Measurements from ENCODE around the gene FOXO4.
"Not testable (repeated sequence)": the region's sequence is repeated elsewhere in the genome, so short reads cannot be mapped to it uniquely, and the experiment has no call there.

The FOXO4 gene

GRCh38 chrX:71095555-71095980, at the start of gene FOXO4:
TSS of gene FOXO4 (plus strand) at chrX:71095851. CDS start at chrX:71096529, 678 bp downstream.
- peak; percentile 65 to 78 for DNase-seq

GRCh38 chrX:71047891-71048290, 47.8 kb upstream of the FOXO4 start:
- DNase-seq, result not testable (repeated sequence)

- no peak for DNase-seq
Observed at GRCh38 chrX:71052721-71053120, 42.9 kb upstream of the FOXO4 start.

- DNase-seq, result no peak
Observed at GRCh38 chrX:71053217-71053621, 42.4 kb upstream of the FOXO4 start.

- DNase-seq, result no peak
Observed at GRCh38 chrX:71056867-71057266, 38.8 kb upstream of the FOXO4 start.

- no peak for DNase-seq
Observed at GRCh38 chrX:71057848-71058530, 37.7 kb upstream of the FOXO4 start.

GRCh38 chrX:71060127-71060526, 35.5 kb upstream of the FOXO4 start:
- no peak for DNase-seq

- no peak for DNase-seq
Observed at GRCh38 chrX:71067089-71067488, 28.6 kb upstream of the FOXO4 start.

GRCh38 chrX:71067712-71068043, 28.0 kb upstream of the FOXO4 start:
- DNase-seq, result peak in 1 of 2 experiments; percentile 55

- DNase-seq, result peak; percentile 89 to 93
Observed at GRCh38 chrX:71068044-71068918, 27.4 kb upstream of the FOXO4 start, which contains the start of gene SNX12. TSS of gene SNX12 (minus strand) at chrX:71068334. CDS start at chrX:71068306, 28 bp downstream.

GRCh38 chrX:71070531-71070930, 25.1 kb upstream of the FOXO4 start:
- DNase-seq, result no peak

- DNase-seq, result no peak
Observed at GRCh38 chrX:71081330-71082123, 14.1 kb upstream of the FOXO4 start.

GRCh38 chrX:71082124-71082647, 13.5 kb upstream of the FOXO4 start:
- no peak for DNase-seq

- DNase-seq, result no peak
Observed at GRCh38 chrX:71082822-71083221, 12.8 kb upstream of the FOXO4 start.

GRCh38 chrX:71085900-71086299, 9.8 kb upstream of the FOXO4 start:
- DNase-seq, result no peak

- DNase-seq, result no peak
Observed at GRCh38 chrX:71091263-71091662, 4.4 kb upstream of the FOXO4 start.

- DNase-seq, result no peak
Observed at GRCh38 chrX:71095033-71095432, 618 bp upstream of the FOXO4 start.

GRCh38 chrX:71095981-71096759, 519 bp downstream of the FOXO4 start:
- peak; percentile 12 to 78 for DNase-seq

GRCh38 chrX:71096760-71097032, 1.0 kb downstream of the FOXO4 start:
- no peak for DNase-seq

- DNase-seq, result peak; percentile 6 to 33
Observed at GRCh38 chrX:71098302-71098701, 2.7 kb downstream of the FOXO4 start.

GRCh38 chrX:71098951-71099506, 3.4 kb downstream of the FOXO4 start:
- no peak for DNase-seq

- DNase-seq, result no peak
Observed at GRCh38 chrX:71099736-71100135, 4.1 kb downstream of the FOXO4 start.
